HepG2 (cell line): Measurements from ENCODE around the gene SBK2. TPM values are rescaled to one million over a fixed set of nuclear protein-coding genes. Genes with fewer than 3 reads are reported as not detected.

Experiments used
- ATF7-NPFF ChIP-seq: sonication (generic); formaldehyde crosslinking; IDR thresholded peaks from 2 replicates; pipeline ENCODE4 v1.8.1; 2023; ENCODE audit warnings: mild to moderate bottlenecking, low read depth, missing genetic modification reagents, moderate library complexity
- E2F5 ChIP-seq: sonication (generic); formaldehyde crosslinking; conservative IDR thresholded peaks from 2 replicates; pipeline ENCODE4 v1.4.0; 2020; ENCODE audit warnings: missing genetic modification reagents
- ELK4 ChIP-seq: sonication (generic); formaldehyde crosslinking; IDR thresholded peaks from 2 replicates; pipeline ENCODE4 v1.9.0; 2021; ENCODE audit warnings: missing genetic modification reagents, borderline replicate concordance
- FOXA3 ChIP-seq: IDR thresholded peaks from 2 replicates; pipeline ENCODE4 v1.6.1; 2016; ENCODE audit warnings: missing genetic modification reagents, missing compliant biosample characterization
- GMEB1 ChIP-seq: sonication (generic); formaldehyde crosslinking; IDR thresholded peaks from 2 replicates; pipeline ENCODE4 v1.5.1; 2020; ENCODE audit warnings: missing genetic modification reagents, mild to moderate bottlenecking, borderline replicate concordance
- ISL2 ChIP-seq: sonication (generic); formaldehyde crosslinking; IDR thresholded peaks from 2 replicates; pipeline ENCODE4 v1.5.0; 2020; ENCODE audit warnings: missing genetic modification reagents
- MED1 ChIP-seq: sonication (generic); formaldehyde crosslinking; IDR thresholded peaks from 2 replicates; pipeline ENCODE4 v1.4.0; 2020; ENCODE audit warnings: missing genetic modification reagents
- NFAT5 ChIP-seq: sonication (generic); formaldehyde crosslinking; IDR thresholded peaks from 2 replicates; pipeline ENCODE4 v1.4.0; 2020; ENCODE audit warnings: missing genetic modification reagents
- RBM39 ChIP-seq: fragments of 200-400 bp; formaldehyde crosslinking; IDR thresholded peaks from one replicate; pipeline ENCODE4 v1.6.1; 2018; ENCODE audit warnings: antibody characterized with exemption, mild to moderate bottlenecking, low read depth, low read length; ENCODE audit not compliant: poor library complexity, severe bottlenecking
- REPIN1 ChIP-seq: sonication (generic); formaldehyde crosslinking; IDR thresholded peaks from 2 replicates; pipeline ENCODE4 v1.8.0; 2022; ENCODE audit warnings: missing genetic modification reagents, low read depth, mild to moderate bottlenecking, borderline replicate concordance
- SMC3 ChIP-seq: IDR thresholded peaks from 2 replicates; pipeline ENCODE4 v1.6.1; 2011; ENCODE audit warnings: low read length, improper control_type of control experiment
- SP1 ChIP-seq, 2 experiments: fragments of 450-650 bp in 1 of 2; sonication (generic) in 1 of 2; formaldehyde crosslinking in 1 of 2; IDR thresholded peaks; 2 replicates each; pipeline versions ENCODE4 v1.4.0 to v1.6.1; 2016 to 2020; ENCODE audit warnings: missing genetic modification reagents in 1 of 2
- YEATS2 ChIP-seq: sonication (generic); formaldehyde crosslinking; IDR thresholded peaks from 2 replicates; pipeline ENCODE4 v1.4.0; 2020; ENCODE audit warnings: missing genetic modification reagents, borderline replicate concordance
- ZBTB33 ChIP-seq: sonication (generic); formaldehyde crosslinking; IDR thresholded peaks from 2 replicates; pipeline ENCODE4 v1.4.0; 2020; ENCODE audit warnings: missing genetic modification reagents
- ZNF180 ChIP-seq: sonication (generic); formaldehyde crosslinking; IDR thresholded peaks from 2 replicates; pipeline ENCODE4 v1.4.0; 2020; ENCODE audit warnings: low read depth, missing genetic modification reagents, borderline replicate concordance
- ZNF569 ChIP-seq: sonication (generic); formaldehyde crosslinking; IDR thresholded peaks from 2 replicates; pipeline ENCODE4 v1.5.0; 2020; ENCODE audit warnings: mild to moderate bottlenecking, missing genetic modification reagents, moderate library complexity, borderline replicate concordance
- polyA plus RNA-seq, 8 experiments: library from polyadenylated mRNA; depleted of rRNA in 3 of 8; stranded (reverse) in 7 of 8; unstranded in 1 of 8; fragments of >200 nt; fragmentation: Illumina TruSeq in 4 of 8; extraction: Trizol in 4 of 8; gene quantifications; 2 replicates each; pipeline versions ENCODE4 v1.2.1 to v1.2.3, GENCODE V29; 2011 to 2016; ENCODE audit warnings: low read depth in 4 of 8, missing spikeins in 1 of 8, mixed read lengths in 1 of 8; ENCODE audit not compliant: insufficient read depth in 1 of 8
- total RNA-seq, 5 experiments: library from RNA; depleted of rRNA; stranded (reverse); fragments of >200 nt; fragmentation: Illumina TruSeq; extraction: Trizol; gene quantifications; 2 replicates each; pipeline ENCODE4 v1.2.3, GENCODE V29; 2016; ENCODE audit warnings: low read depth in 1 of 5

SBK2 gene
- total and polyA plus RNA-seq, 2 of the 13 experiments (the other 11 are each of a cell fraction or from before 2014, with no cell fraction given) = 0.24 TPM; not detected in 1

- TF ChIP-seq GMEB1 (CRISPR knock-in tag) (0 out of 2 replicates have a peak, but pooled peaks have one; percentile 19), ATF7-NPFF (CRISPR knock-in tag) (no peak), ISL2 (0 out of 2 replicates have a peak, but pooled peaks have one; percentile 16), ZNF180 (CRISPR knock-in tag) (no peak), REPIN1 (no peak), ELK4 (CRISPR knock-in tag) (no peak), YEATS2 (CRISPR knock-in tag) (peak; percentile 19; the same call in 1 of the 2 replicates), ZNF569 (CRISPR knock-in tag) (no peak), SP1 (IDR thresholded peaks at IDR 0.05) (no peak), SP1 (CRISPR knock-in tag; IDR thresholded peaks at IDR 0.05) (peak; percentile 28; the same call in 1 of the 2 replicates), FOXA3 (CRISPR knock-in tag) (no peak), NFAT5 (CRISPR knock-in tag) (no peak), RBM39 (peak; percentile 42), E2F5 (CRISPR knock-in tag) (0 out of 2 replicates have a peak, but pooled peaks have one; percentile 37), ZBTB33 (CRISPR knock-in tag) (no peak), SMC3 (no peak), MED1 (CRISPR knock-in tag) (0 out of 2 replicates have a peak, but pooled peaks have one; percentile 13)
Measured at GRCh38 chr19:55484593-55485438, 52.1 kb downstream of the SBK2 start, which contains the start of gene NAT14 (continued).
